Activated naive CD8-positive, alpha-beta T cell treated with anti-CD3 and anti-CD28 coated beads, Interleukin-2, amount 10 ng/mL, durations not matched to agents 7 days and 5 days (primary cell): ENCODE results near the gene GINM1. TPM values are rescaled to one million over a fixed set of nuclear protein-coding genes. Genes with fewer than 3 reads are reported as not detected.
A peak's percentile ranks its signal among the peaks of the same experiment; 100 is the strongest.

Experiments used
- ATAC-seq: fragments of 150-1000 bp; cut with Tn5 transposase; one replicate; pipeline ENCODE4 v1.10.0; 2021; ENCODE audit warnings: low read depth, moderate library complexity
- POLR2A ChIA-PET: fragments of 350-600 bp; sonication (Branson Sonifier 250); formaldehyde crosslinking; loops from one replicate; lab custom pipeline; 2021; ENCODE audit warnings: antibody characterized with exemption; lab: Charles Lee
- DNase-seq: peaks from one replicate; pipeline ENCODE4 v3.0.0; 2021
- H3K27ac Mint-ChIP-seq: one replicate; pipeline ENCODE4 v1.8.0; 2022; ENCODE audit warnings: mild to moderate bottlenecking, mixed read lengths
- H3K27me3 Mint-ChIP-seq: one replicate; pipeline ENCODE4 v1.8.0; 2022; ENCODE audit warnings: mild to moderate bottlenecking, moderate library complexity, mixed read lengths
- H3K36me3 Mint-ChIP-seq: one replicate; pipeline ENCODE4 v1.8.0; 2021; ENCODE audit warnings: mild to moderate bottlenecking, mixed read lengths
- H3K4me1 Mint-ChIP-seq: one replicate; pipeline ENCODE4 v1.8.0; 2021; ENCODE audit warnings: mixed read lengths
- H3K4me3 Mint-ChIP-seq: one replicate; pipeline ENCODE4 v1.8.0; 2022; ENCODE audit warnings: mild to moderate bottlenecking, moderate library complexity, mixed read lengths
- H3K9me3 Mint-ChIP-seq: one replicate; pipeline ENCODE4 v1.8.0; 2021; ENCODE audit warnings: mixed read lengths
- total RNA-seq, 2 experiments: library from RNA; stranded (reverse); gene quantifications; one replicate each; pipeline ENCODE4 v1.2.3, GENCODE V29; 2021

GINM1 gene
- total RNA-seq, 2 experiments from 2014 or later = 21.9 to 22.8 TPM

- H3K9me3 Mint-ChIP-seq = no peaks in the 10 kb centered on the region
- no peak overlapping the region for H3K27ac Mint-ChIP-seq
- POLR2A ChIA-PET = no interaction called here
- peaks cover 13% of the 10 kb centered on the region for H3K4me1 Mint-ChIP-seq
- H3K4me3 Mint-ChIP-seq = no peak overlapping the region
- DNase-seq (no peak), ATAC-seq (no peak)
- peaks cover 15% of the 10 kb centered on the region for H3K27me3 Mint-ChIP-seq
- no peaks in the 10 kb centered on the region for H3K36me3 Mint-ChIP-seq
Observed at GRCh38 chr6:149563928-149564325, 2.2 kb upstream of the GINM1 start.

GRCh38 chr6:149566410-149567193, 427 bp downstream of the GINM1 start:
- peak overlapping the region; percentile 93 for H3K4me3 Mint-ChIP-seq

GRCh38 chr6:149567194-149567586, 1.0 kb downstream of the GINM1 start:
- peak overlapping the region; percentile 93 for H3K4me3 Mint-ChIP-seq
- H3K27ac Mint-ChIP-seq = peak overlapping the region; percentile 85
- no peak for ATAC-seq
- DNase-seq = no peak
- no peaks in the 10 kb centered on the region for H3K27me3 Mint-ChIP-seq
- H3K9me3 Mint-ChIP-seq = no peaks in the 10 kb centered on the region
- H3K4me1 Mint-ChIP-seq = peaks cover 11% of the 10 kb centered on the region
- POLR2A ChIA-PET = interaction anchor here (0.9 kb wide), 1 partner anchor 151 kb away, joined by 3 read pairs; the partner anchor contains the start of gene LATS1
- H3K36me3 Mint-ChIP-seq = no peaks in the 10 kb centered on the region

More at GRCh38 chr6:149566410-149567193, 427 bp downstream of the GINM1 start:
- Mint-ChIP-seq H3K4me1 (peaks cover 11% of the 10 kb centered on the region), H3K9me3 (no peaks in the 10 kb centered on the region), H3K27ac (peak overlapping the region; percentile 85), H3K27me3 (no peaks in the 10 kb centered on the region), H3K36me3 (no peaks in the 10 kb centered on the region)
- POLR2A ChIA-PET = interaction anchor here (0.6 to 2.1 kb wide), 7 partner anchors 21 to 1842 kb away, joined by 3 to 23 read pairs (median 4); partner anchors contain the start of genes LATS1, PCMT1 and PPIL4
- DNase-seq = no peak
- peak; percentile 38 for ATAC-seq

- Mint-ChIP-seq H3K27me3 (no peaks in the 10 kb centered on the region), H3K27ac (no peak overlapping the region), H3K4me1 (peaks cover 11% of the 10 kb centered on the region), H3K36me3 (no peaks in the 10 kb centered on the region), H3K9me3 (no peaks in the 10 kb centered on the region), H3K4me3 (peak overlapping the region; percentile 25)
- POLR2A ChIA-PET = interaction anchor here (0.9 kb wide), 1 partner anchor 150 kb away, joined by 3 read pairs; the partner anchor contains the start of gene LATS1
- ATAC-seq = no peak
- DNase-seq = no peak
Observed at GRCh38 chr6:149567945-149568585, 1.9 kb downstream of the GINM1 start.

GRCh38 chr6:149580880-149581279, 14.7 kb downstream of the GINM1 start:
- ATAC-seq = no peak
- no peak overlapping the region for H3K27ac Mint-ChIP-seq
- no peaks in the 10 kb centered on the region for H3K27me3 Mint-ChIP-seq
- POLR2A ChIA-PET = no interaction called here
- no peak for DNase-seq
- H3K9me3 Mint-ChIP-seq = no peaks in the 10 kb centered on the region
- peaks cover 34% of the 10 kb centered on the region for H3K36me3 Mint-ChIP-seq
- H3K4me3 Mint-ChIP-seq = no peak overlapping the region
- H3K4me1 Mint-ChIP-seq = peaks cover 3% of the 10 kb centered on the region

- ATAC-seq (no peak), DNase-seq (no peak)
- Mint-ChIP-seq H3K27ac (no peak overlapping the region), H3K4me3 (no peak overlapping the region), H3K9me3 (no peaks in the 10 kb centered on the region), H3K36me3 (peaks cover 36% of the 10 kb centered on the region), H3K4me1 (peaks cover 3% of the 10 kb centered on the region), H3K27me3 (no peaks in the 10 kb centered on the region)
- POLR2A ChIA-PET = no interaction called here
Observed at GRCh38 chr6:149581349-149581748, 15.2 kb downstream of the GINM1 start.

GRCh38 chr6:149586149-149586548, 20.0 kb downstream of the GINM1 start:
- Mint-ChIP-seq H3K27me3 (no peaks in the 10 kb centered on the region), H3K4me1 (no peaks in the 10 kb centered on the region), H3K27ac (no peak overlapping the region), H3K4me3 (no peak overlapping the region), H3K36me3 (peaks cover 31% of the 10 kb centered on the region), H3K9me3 (no peaks in the 10 kb centered on the region)
- POLR2A ChIA-PET = no interaction called here
- DNase-seq = no peak
- ATAC-seq = no peak

- H3K27ac Mint-ChIP-seq = no peak overlapping the region
- no peaks in the 10 kb centered on the region for H3K9me3 Mint-ChIP-seq
- H3K27me3 Mint-ChIP-seq = no peaks in the 10 kb centered on the region
- H3K36me3 Mint-ChIP-seq = peaks cover 30% of the 10 kb centered on the region
- no peak overlapping the region for H3K4me3 Mint-ChIP-seq
- no peaks in the 10 kb centered on the region for H3K4me1 Mint-ChIP-seq
- DNase-seq = no peak
- POLR2A ChIA-PET = no interaction called here
- no peak for ATAC-seq
Observed at GRCh38 chr6:149592983-149593382, 26.8 kb downstream of the GINM1 start.

- Mint-ChIP-seq H3K9me3 (no peaks in the 10 kb centered on the region), H3K36me3 (peaks cover 33% of the 10 kb centered on the region), H3K27ac (no peak overlapping the region), H3K27me3 (no peaks in the 10 kb centered on the region), H3K4me3 (no peak overlapping the region), H3K4me1 (no peaks in the 10 kb centered on the region)
- DNase-seq (no peak), ATAC-seq (no peak)
- POLR2A ChIA-PET = no interaction called here
Observed at GRCh38 chr6:149593408-149593807, 27.2 kb downstream of the GINM1 start.

GRCh38 chr6:149600508-149600907, 34.3 kb downstream of the GINM1 start:
- Mint-ChIP-seq H3K4me1 (no peaks in the 10 kb centered on the region), H3K27ac (no peak overlapping the region), H3K4me3 (no peak overlapping the region), H3K36me3 (peaks cover 42% of the 10 kb centered on the region), H3K27me3 (no peaks in the 10 kb centered on the region), H3K9me3 (no peaks in the 10 kb centered on the region)
- POLR2A ChIA-PET = no interaction called here
- no peak for ATAC-seq
- no peak for DNase-seq

- peaks cover 18% of the 10 kb centered on the region for H3K36me3 Mint-ChIP-seq
- H3K27me3 Mint-ChIP-seq = no peaks in the 10 kb centered on the region
- peaks cover 6% of the 10 kb centered on the region for H3K9me3 Mint-ChIP-seq
- POLR2A ChIA-PET = no interaction called here
- H3K4me3 Mint-ChIP-seq = peak overlapping the region; percentile 60
- peak overlapping the region; percentile 67 for H3K27ac Mint-ChIP-seq
- peaks cover 10% of the 10 kb centered on the region for H3K4me1 Mint-ChIP-seq
- ATAC-seq (no peak), DNase-seq (no peak)
Observed at GRCh38 chr6:149608381-149608982, 42.3 kb downstream of the GINM1 start.

GRCh38 chr6:149614337-149614736, 48.2 kb downstream of the GINM1 start:
- no peak for ATAC-seq
- POLR2A ChIA-PET = no interaction called here
- no peak overlapping the region for H3K4me3 Mint-ChIP-seq
- no peaks in the 10 kb centered on the region for H3K27me3 Mint-ChIP-seq
- no peak overlapping the region for H3K27ac Mint-ChIP-seq
- peaks cover 44% of the 10 kb centered on the region for H3K36me3 Mint-ChIP-seq
- peaks cover 6% of the 10 kb centered on the region for H3K9me3 Mint-ChIP-seq
- DNase-seq = no peak
- peaks cover 4% of the 10 kb centered on the region for H3K4me1 Mint-ChIP-seq

- Mint-ChIP-seq H3K27ac (no peak overlapping the region), H3K36me3 (peaks cover 51% of the 10 kb centered on the region)
- POLR2A ChIA-PET = no interaction called here
Observed at GRCh38 chr6:149615805-149616204, 49.6 kb downstream of the GINM1 start.

More at GRCh38 chr6:149615805-149616204, 49.6 kb downstream of the GINM1 start:
- ATAC-seq (no peak), DNase-seq (no peak)
- H3K4me3 Mint-ChIP-seq = no peak overlapping the region
- H3K4me1 Mint-ChIP-seq = peaks cover 2% of the 10 kb centered on the region
- H3K27me3 Mint-ChIP-seq = no peaks in the 10 kb centered on the region
- peaks cover 6% of the 10 kb centered on the region for H3K9me3 Mint-ChIP-seq
